H1 (cell line): ENCODE measurements around the gene PDE1C. TPM values are rescaled to one million over a fixed set of nuclear protein-coding genes. Genes with fewer than 3 reads are reported as not detected.

ENCODE experiments used
- CHD7 ChIP-seq: fragments of 300-600 bp; sonication (generic); IDR thresholded peaks from 2 replicates; pipeline ENCODE4 v1.7.1; 2012; ENCODE audit warnings: low read length, moderate library complexity, mild to moderate bottlenecking, inconsistent platforms; ENCODE audit not compliant: insufficient replicate concordance
- polyA plus RNA-seq, 7 experiments: library from polyadenylated mRNA; depleted of rRNA in 3 of 7; stranded (reverse) in 5 of 7; unstranded in 2 of 7; fragments of >200 nt in 5 of 7; fragments of 200-250 nt in 2 of 7; gene quantifications; 1 replicate in 5 of 7; 2 replicates in 1 of 7; 4 replicates in 1 of 7; pipeline versions ENCODE4 v1.2.1 to v1.2.3, GENCODE V29; 2011 to 2013; ENCODE audit warnings: missing spikeins in 2 of 7, mixed read lengths in 2 of 7
- total RNA-seq: library from RNA; stranded (reverse); fragmentation: NEBNext Ultra II Directional; extraction: Animal tissue kit (Norgen Biotek cat#: 25700); gene quantifications from 2 replicates; pipeline ENCODE4 v1.2.1, GENCODE V29; 2021

The PDE1C gene
- total and polyA plus RNA-seq, 2 of the 8 experiments (the other 6 are each of a cell fraction or from before 2014, with no cell fraction given) = 0.11 to 1.1 TPM

- TF ChIP-seq CHD7 = no peak
Observed at GRCh38 chr7:31707089-31707488, 363.1 kb downstream of the PDE1C start (continued).
